ENCODE results near the gene CAMK2N2.

Gene CAMK2N2

DNA sequence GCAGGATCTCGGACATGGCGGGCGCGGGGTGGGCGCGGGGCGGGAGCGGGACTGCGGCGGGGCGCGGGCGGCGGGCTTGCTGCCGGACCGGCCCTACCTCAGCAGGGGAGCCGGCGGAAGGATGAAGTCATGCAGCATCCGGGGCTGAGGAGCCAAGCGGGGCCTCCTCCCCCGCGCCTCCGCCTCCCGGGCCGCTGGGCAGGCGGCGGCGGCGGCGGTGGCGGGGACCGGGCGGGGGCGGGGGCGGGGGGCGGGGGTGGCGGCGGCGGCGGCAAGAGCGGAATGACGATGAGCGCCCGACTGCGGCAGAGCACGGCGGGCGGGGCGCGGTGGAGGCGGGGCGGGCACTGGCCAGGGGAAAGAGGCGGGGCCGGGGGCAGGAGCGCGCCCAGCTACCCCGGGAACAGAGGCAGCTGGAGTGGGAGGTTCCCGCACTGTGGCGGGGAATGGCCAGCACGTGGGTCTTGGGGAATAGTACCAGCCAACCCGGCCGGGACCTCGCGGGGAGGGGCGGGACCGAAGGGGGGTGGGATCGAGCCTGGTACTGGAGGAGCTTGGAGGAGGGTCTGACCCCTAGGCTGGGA lies at the start of gene CAMK2N2:
Gene CAMK2N2, minus strand, starts transcription at position 284 of the 584 bp plus-strand sequence. Its CDS starts 268 bp downstream, at position 16.
- peak; percentile 55 for DNase-seq (ENCODE audit: low read depth)

DNA sequence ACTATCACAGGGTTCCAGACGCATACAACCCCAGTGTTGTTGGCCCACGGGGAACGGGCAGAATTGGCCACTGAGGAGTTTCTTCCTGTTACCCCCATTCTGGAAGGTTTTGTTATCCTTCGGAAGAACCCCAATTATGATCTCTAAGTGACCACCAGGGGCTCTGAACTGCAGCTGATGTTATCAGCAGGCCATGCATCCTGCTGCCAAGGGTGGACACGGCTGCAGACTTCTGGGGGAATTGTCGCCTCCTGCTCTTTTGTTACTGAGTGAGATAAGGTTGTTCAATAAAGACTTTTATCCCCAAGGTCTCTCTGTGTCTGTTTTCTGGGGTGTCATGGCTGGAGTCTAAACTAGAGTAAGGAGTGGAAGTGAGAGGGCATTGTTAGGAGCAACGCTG lies 47.4 kb upstream of the CAMK2N2 start:
- DNase-seq (ENCODE audit: low read depth): no peak

DNA sequence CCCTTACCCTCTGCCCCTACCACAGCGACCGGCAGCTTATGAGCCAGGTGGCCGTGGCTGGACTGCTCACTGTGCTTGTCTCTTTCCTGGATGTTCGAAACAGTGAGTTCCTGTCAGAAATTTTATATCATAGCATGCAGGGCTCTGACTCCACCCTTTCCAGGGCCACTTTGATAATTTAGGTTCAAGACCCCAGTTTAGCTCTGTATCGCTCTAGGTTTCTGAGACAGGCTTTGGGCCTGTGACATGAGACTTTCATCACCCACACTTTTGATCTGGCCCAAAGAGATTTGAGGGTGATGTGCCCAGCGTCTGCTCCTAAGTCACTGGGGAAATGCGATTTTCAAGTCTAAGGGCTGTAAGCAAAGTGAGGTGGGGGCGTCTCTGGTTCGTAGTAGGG lies 46.6 kb upstream of the CAMK2N2 start:
- DNase-seq (ENCODE audit: low read depth): no peak

DNA sequence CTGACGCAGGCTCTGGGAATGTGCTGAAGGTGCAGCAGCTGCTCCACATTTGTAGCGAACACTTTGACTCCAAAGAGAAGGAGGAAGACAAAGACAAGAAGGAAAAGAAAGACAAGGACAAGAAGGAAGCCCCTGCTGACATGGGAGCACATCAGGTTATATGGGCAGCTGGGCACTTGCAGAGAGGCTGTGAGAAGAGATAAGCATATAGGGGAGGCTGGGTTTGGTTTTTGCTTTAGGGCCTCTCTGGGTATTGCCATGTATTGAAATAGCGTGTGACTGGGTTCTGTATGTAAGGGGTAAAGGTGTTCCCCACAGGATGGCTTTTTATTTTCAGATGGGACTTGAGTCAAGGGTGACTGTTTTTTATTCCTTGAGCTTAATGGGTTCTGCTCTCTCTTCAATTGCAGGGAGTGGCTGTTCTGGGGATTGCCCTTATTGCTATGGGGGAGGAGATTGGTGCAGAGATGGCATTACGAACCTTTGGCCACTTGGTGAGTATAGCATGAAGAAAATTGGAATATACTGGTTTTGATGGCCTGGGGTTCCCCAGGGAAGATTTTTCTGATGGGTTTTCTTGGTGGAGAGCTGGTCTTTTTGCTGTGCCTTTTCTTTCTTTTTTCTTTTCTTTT lies 45.1 kb upstream of the CAMK2N2 start:
- DNase-seq (ENCODE audit: low read depth): no peak

DNA sequence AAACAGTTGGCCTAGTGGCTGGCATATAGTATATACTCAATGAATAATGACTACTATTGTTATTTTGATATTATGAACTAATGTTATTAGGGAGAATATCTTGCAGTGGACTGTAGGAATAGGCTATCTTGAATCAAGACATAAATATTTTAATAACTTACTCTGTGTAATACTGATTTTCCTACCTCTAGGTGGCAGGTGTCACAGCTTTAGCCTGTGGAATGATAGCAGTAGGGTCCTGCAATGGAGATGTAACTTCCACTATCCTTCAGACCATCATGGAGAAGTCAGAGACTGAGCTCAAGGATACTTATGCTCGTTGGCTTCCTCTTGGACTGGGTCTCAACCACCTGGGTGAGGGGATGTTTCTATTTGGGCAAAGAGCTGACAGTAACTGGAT lies 44.2 kb upstream of the CAMK2N2 start:
- DNase-seq (ENCODE audit: low read depth): no peak

DNA sequence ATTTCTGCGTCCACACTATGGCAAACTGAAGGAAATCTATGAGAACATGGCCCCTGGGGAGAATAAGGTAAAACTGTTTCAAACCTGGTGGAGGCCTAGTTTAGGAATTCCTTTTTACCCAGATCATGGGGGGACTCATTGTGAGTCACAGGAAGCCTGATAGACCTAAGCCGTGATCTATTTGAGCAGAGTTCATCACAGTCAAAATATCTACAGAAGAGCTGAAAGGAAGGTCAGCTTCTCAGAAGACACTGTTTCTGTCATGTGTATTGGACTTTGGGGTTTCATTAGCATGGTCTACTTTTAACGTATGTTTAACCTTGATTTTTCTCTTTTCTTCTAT lies 39.0 kb upstream of the CAMK2N2 start:
- no peak for DNase-seq (ENCODE audit: low read depth)

DNA sequence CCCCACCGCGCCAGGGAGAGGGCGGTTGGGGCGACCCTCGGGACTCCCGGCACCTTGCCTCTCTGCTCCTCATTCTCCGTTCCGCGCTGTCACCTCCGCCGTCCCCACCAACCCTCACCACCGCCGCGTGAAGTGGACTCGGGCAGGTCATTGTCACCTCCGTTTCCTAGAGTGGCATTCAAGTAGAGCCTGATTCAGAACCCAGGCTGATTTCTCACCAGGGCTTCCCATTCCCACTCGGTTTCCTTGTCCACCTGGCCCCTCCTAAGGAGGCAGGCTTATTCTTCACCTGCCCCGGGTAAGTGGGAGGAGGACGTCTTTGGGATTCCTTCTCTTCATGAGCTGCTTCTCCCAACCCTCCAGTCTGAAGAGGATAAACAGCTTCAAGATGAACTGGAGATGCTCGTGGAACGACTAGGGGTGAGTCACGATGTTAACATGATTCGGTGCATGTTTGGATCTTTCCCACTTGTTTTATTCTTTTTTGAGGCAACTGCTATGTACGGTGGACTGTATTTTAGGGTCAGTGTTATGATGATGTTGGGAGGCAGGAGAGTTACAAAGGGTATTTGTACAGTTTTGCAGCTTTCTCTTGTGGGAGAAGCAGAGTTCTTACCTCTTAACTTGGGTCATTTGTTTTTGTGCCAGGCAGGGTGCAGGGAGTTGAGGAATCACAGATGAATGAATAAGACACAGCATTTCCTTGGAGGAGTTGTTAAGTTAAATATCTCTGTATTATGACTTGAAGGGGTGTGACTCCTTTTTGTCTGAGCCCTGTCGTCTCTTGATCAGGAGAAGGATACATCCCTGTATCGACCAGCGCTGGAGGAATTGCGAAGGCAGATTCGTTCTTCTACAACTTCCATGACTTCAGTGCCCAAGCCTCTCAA lies 38.4 kb upstream of the CAMK2N2 start:
- DNase-seq (ENCODE audit: low read depth): no peak

DNA sequence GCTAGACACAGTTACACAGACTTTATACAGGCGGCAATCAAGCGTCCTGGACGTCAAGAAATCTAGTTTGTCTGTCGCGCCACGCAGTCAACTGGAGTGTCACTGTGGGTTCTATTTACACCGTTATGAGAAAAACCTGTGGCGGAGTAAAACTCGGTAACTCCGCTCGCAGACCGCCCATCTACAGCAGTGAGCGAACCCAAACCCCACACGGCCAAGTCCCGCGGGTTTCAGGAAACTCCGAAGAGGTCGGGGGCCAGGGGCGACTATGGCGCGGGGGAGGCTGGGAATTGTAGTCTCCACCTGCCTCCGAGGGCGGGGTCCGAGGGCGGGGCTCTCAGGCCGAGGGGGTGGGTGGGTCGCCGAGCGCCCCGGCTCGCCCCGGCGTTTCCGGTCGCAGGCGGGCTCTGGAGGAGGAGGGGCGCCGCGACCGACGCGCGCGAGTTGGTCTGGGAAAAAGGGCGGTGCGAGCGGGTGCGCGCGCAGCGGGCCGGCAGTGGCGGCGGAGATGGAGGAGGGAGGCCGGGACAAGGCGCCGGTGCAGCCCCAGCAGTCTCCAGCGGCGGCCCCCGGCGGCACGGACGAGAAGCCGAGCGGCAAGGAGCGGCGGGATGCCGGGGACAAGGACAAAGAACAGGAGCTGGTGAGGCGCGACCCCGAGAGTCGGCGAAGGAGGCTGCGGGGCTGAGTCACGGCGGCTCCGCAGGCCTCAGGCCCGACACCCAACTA lies 37.6 kb upstream of the CAMK2N2 start, which contains the start of gene PSMD2:
Gene PSMD2, plus strand, starts transcription at position 483 of the 729 bp plus-strand sequence. Its CDS starts 26 bp downstream, at position 509.
- DNase-seq (ENCODE audit: low read depth): peak; percentile 98

DNA sequence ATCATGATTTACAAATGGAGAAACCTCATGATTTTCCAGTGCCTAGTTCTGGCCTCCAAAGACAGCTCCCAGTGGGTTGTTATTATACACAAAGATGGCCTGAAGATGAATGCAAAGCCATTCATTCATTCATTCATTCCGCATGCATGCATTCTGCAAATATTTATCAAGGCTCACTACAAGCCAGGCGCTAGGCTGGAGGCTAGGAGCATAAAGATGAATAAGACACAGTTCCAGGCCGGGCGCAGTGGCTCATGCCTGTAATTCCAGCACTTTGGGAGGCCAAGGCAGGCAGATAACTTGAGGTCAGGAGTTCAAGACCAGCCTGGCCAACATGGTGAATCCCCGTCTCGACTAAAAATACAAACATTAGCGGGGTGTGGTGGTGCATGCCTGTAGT lies 35.3 kb upstream of the CAMK2N2 start:
- no peak for DNase-seq (ENCODE audit: low read depth)

DNA sequence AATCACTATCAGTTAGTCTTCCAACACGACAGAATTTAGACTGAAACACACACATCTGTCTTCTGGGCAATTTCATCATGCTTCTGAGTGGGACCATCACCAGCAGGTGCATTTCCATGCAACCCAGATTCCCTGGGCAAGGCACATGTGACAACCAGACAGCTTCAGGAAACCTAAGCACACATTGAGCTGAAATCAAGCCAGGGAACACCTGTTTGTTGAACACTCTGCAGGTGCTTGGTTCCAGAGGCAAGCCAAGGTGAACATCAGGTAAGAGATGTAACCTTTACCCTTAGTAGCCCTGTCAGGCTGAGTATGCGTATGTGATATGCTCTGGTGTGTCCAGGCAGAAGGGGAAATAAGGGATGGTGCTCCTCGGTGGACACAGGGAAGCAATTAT lies 34.4 kb upstream of the CAMK2N2 start:
- DNase-seq (ENCODE audit: low read depth): no peak

DNA sequence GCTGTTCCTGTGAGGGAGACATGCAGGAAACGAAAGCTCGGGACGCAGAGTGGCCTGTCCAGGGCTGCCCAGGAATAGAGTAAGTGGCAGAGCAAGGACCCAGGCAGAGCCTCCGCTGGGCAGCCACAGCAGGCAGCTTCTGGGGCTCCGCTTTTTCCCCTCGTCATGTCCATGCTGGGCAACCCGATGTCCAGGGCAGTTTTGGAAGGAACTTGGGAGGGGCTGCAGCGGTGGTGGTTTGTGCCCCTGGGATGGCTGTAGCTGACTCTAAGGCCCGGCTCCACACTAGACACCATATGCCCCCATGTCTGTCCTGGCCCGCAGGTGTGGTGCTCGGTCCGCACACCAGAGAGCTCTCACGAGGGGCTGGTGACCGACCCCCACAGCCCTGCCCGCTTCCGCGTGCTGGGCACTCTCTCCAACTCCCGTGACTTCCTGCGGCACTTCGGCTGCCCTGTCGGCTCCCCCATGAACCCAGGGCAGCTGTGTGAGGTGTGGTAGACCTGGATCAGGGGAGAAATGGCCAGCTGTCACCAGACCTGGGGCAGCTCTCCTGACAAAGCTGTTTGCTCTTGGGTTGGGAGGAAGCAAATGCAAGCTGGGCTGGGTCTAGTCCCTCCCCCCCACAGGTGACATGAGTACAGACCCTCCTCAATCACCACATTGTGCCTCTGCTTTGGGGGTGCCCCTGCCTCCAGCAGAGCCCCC lies 30.5 kb upstream of the CAMK2N2 start:
- no peak for DNase-seq (ENCODE audit: low read depth)

DNA sequence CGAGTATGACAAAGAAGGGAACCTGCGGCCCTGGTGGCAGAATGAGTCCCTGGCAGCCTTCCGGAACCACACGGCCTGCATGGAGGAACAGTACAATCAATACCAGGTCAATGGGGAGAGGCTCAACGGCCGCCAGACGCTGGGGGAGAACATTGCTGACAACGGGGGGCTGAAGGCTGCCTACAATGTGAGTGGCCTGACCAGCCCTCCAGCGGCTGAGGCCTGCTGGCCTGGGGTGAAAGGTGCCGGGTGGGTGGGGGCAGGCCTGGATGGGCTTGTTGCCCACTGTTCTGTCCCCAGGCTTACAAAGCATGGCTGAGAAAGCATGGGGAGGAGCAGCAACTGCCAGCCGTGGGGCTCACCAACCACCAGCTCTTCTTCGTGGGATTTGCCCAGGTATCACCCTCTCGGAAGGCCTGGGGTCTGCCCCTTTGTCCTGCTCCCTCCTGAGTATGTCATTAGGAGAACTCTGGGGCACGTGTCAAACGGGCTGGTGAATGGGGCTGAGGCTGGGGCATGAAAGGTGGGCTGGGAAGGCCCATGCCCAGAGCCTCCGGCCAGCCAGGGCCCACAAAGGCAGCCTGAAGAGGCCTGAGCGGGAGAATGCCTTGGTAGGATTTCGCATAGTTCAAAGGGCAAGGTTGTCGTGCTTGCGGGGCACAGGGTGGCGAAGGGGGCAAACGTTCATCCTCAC lies 29.8 kb upstream of the CAMK2N2 start:
- no peak for DNase-seq (ENCODE audit: low read depth)

DNA sequence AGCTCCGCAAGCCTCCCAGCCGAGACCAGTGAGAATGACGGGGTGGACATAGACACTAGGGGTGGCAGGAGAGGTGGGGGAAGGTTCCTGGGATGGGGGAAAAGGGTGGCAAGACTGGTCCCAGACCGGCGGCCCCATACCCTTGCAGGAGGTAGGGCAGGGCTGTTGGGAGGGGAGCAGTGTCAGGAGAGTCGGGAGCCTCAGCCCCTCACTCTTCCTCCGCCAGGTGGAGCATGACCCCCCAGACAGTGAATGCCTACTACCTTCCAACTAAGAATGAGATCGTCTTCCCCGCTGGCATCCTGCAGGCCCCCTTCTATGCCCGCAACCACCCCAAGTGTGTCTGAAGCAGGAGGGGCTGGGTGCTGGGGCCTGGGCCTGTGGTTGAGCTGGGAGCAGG lies 29.0 kb upstream of the CAMK2N2 start:
- no peak for DNase-seq (ENCODE audit: low read depth)

DNA sequence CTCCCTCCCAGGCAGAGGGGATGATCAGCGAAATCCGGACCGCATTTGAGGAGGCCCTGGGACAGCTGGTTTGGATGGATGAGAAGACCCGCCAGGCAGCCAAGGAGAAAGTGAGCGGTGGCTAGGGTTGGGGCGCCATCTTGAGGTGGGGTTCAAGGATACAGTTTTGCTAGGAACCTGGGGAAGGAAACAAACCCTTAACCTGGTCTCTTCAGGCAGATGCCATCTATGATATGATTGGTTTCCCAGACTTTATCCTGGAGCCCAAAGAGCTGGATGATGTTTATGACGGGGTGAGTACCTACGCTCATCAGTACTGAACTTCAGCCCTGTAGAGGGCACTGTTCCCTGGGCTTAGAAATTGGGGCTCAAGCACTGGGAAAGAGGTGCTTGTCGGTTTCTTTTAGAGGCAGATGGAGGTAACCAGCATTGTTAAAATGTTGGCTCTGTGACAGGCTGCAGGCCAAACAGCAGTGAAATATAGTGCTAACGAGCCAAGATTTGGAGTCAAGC lies 28.1 kb upstream of the CAMK2N2 start:
- DNase-seq (ENCODE audit: low read depth): peak; percentile 65

DNA sequence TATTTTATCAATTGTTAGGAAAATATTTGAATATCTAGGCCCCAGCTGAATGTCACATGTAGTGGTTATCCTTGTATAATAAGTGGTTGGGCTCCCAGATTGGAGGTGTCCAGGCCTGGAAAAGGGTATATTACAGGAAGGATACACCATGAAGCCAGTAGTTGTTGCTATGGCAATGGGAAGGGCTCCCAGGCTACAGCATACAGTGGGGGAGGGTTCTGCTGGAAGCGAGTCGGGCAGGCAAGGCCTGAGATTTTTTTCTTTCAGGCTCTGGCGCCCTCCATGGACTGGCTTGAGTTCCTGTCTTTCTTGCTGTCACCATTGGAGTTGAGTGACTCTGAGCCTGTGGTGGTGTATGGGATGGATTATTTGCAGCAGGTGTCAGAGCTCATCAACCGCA lies 23.3 kb upstream of the CAMK2N2 start:
- DNase-seq (ENCODE audit: low read depth): peak; percentile 11

DNA sequence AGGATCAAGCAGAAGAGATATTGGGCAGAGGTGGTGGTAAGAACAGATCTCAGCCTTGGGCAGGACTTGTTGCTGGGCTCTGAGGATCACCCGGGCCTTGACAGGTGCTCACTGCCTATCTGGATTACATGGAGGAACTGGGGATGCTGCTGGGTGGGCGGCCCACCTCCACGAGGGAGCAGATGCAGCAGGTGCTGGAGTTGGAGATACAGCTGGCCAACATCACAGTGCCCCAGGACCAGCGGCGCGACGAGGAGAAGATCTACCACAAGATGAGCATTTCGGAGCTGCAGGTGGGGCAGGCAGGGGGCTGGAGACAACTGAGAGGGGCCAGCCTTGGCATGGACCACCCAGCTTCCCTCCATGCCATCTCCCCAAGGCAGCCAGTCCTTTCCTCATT lies 22.3 kb upstream of the CAMK2N2 start:
- DNase-seq (ENCODE audit: low read depth): no peak

DNA sequence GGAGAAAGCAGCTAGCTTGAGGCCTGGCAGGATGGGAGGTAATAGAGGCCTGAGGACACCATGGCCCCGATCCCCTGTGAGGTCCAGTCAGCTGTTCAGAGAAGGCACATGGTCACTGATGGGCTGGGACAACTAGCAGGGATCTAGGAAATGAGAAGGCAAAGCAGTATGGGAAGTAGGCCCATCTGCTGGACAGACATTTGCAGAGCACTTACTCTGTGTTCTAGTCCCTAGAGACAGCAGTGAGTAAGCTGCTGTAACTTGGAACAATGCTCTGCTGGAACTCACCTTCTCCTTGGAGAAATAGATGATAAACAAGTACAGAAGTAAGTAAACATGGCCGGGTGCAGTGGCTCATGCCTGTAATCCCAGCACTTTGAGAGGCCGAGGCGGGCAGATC lies 21.6 kb upstream of the CAMK2N2 start:
- DNase-seq (ENCODE audit: low read depth): no peak

DNA sequence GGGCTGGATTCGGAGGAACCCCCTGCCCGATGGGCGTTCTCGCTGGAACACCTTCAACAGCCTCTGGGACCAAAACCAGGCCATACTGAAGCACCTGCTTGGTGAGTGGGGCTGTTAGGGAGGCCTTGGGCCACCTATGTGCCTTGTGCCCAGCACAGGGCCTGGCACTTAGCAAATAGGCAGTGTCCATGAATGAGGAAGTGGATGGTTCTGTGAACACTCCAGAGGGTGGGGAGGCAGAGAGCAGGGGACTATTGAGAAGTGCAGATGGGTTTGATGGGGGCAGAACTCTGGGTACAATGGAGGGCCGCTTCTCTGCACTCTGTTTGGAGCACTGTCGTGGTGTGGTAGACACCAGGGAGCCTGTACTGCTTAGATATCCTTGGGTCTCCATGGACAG lies 16.0 kb upstream of the CAMK2N2 start:
- DNase-seq (ENCODE audit: low read depth): no peak

DNA sequence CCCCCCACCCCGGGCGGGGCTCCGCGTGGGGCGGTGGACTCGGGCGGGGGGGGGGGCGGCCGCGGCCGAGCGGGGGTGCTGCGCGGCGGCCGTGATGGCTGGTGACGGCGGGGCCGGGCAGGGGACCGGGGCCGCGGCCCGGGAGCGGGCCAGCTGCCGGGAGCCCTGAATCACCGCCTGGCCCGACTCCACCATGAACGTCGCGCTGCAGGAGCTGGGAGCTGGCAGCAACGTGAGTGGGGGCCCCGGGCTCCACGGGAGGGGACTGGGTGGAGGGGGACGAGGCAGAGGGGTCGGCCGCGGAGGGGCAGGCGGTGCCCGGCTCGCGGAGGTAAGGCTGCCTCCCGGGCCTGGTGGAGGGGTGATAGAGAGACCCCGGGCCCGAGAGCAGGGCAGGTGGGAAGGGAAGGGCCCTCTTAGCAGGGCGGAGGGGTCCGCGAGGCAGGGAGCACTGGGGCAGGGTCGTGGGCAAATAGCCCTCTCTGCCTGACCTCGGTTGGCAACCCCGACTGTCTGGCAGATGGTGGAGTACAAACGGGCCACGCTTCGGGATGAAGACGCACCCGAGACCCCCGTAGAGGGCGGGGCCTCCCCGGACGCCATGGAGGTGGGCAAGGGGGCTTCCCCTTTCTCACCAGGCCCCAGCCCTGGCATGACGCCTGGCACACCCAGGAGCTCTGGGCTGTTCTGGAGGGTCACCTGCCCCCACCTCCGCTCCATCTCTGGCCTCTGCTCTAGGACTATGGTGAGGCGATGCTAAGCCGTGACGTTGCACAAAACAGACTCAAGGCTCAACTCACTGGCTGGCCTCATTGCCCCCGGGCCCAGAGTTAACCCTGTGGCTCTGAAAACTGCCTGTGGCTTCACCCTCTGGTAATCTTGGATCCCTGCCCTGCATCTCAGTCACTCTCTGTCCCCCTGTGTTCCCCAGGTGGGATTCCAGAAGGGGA lies 14.9 kb upstream of the CAMK2N2 start, which contains the start of gene ECE2:
Gene ECE2, plus strand, starts transcription at position 62 of the 950 bp plus-strand sequence. Its CDS starts 132 bp downstream, at position 194.
- no peak for DNase-seq (ENCODE audit: low read depth)

DNA sequence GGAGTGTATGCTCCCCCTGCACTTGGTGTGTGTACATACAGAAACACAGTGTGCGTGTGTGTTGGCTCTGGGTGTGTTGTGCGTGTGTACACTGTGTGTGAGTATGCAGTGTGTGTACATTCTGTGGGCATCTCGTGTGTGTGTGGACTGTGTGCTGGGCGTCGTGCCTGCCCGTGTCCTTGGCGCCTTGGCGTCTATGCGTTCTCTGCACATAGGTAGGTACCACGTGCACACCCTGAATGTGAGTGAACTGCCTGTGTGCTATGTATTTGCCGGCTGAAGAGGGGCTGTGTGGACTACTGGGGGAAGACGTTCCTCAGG lies 14.0 kb upstream of the CAMK2N2 start:
- no peak for DNase-seq (ENCODE audit: low read depth)
